Measurements from ENCODE around the gene NAA15.
A peak's percentile ranks its signal among the peaks of the same experiment; 100 is the strongest.
"Not testable (repeated sequence)": the region's sequence is repeated elsewhere in the genome, so short reads cannot be mapped to it uniquely, and the experiment has no call there.

NAA15 gene

GRCh38 chr4:139297001-139297410 is 4.3 kb upstream of the NAA15 start:
- DNase-seq (ENCODE audit: low spot score): no peak

GRCh38 chr4:139299536-139299935 is 1.8 kb upstream of the NAA15 start:
- no peak for DNase-seq (ENCODE audit: low spot score)

GRCh38 chr4:139300431-139301112 is 733 bp upstream of the NAA15 start:
- no peak for DNase-seq (ENCODE audit: low spot score)

- peak; percentile 48 for DNase-seq (ENCODE audit: low spot score)
Measured at GRCh38 chr4:139301821-139302611, 711 bp downstream of the NAA15 start, which contains the start of gene NDUFC1. TSS of gene NDUFC1 (minus strand) at chr4:139302477. CDS start at chr4:139295798, 6,679 bp downstream.

- DNase-seq (ENCODE audit: low spot score): no peak
Measured at GRCh38 chr4:139304920-139305319, 3.6 kb downstream of the NAA15 start.

GRCh38 chr4:139311909-139312308 is 10.6 kb downstream of the NAA15 start:
- no peak for DNase-seq (ENCODE audit: low spot score)

- no peak for DNase-seq (ENCODE audit: low spot score)
Measured at GRCh38 chr4:139312552-139313332, 11.4 kb downstream of the NAA15 start.

GRCh38 chr4:139313414-139313813 is 12.1 kb downstream of the NAA15 start:
- not testable (repeated sequence) for DNase-seq (ENCODE audit: low spot score)

- DNase-seq (ENCODE audit: low spot score): no peak
Measured at GRCh38 chr4:139314047-139314800, 12.9 kb downstream of the NAA15 start.

- no peak for DNase-seq (ENCODE audit: low spot score)
Measured at GRCh38 chr4:139315221-139315675, 13.9 kb downstream of the NAA15 start.

- DNase-seq (ENCODE audit: low spot score): no peak
Measured at GRCh38 chr4:139316733-139317132, 15.4 kb downstream of the NAA15 start.

GRCh38 chr4:139317635-139318034 is 16.3 kb downstream of the NAA15 start:
- no peak for DNase-seq (ENCODE audit: low spot score)

GRCh38 chr4:139319571-139319970 is 18.3 kb downstream of the NAA15 start:
- DNase-seq (ENCODE audit: low spot score): no peak

- DNase-seq (ENCODE audit: low spot score): not testable (repeated sequence)
Measured at GRCh38 chr4:139322070-139322469, 20.8 kb downstream of the NAA15 start.

GRCh38 chr4:139322541-139322940 is 21.2 kb downstream of the NAA15 start:
- DNase-seq (ENCODE audit: low spot score): not testable (repeated sequence)

- DNase-seq (ENCODE audit: low spot score): no peak
Measured at GRCh38 chr4:139324620-139325019, 23.3 kb downstream of the NAA15 start.

GRCh38 chr4:139329665-139330200 is 28.4 kb downstream of the NAA15 start:
- no peak for DNase-seq (ENCODE audit: low spot score)

GRCh38 chr4:139330283-139330682 is 29.0 kb downstream of the NAA15 start:
- no peak for DNase-seq (ENCODE audit: low spot score)

- no peak for DNase-seq (ENCODE audit: low spot score)
Measured at GRCh38 chr4:139331185-139331584, 29.9 kb downstream of the NAA15 start.

GRCh38 chr4:139333046-139333445 is 31.7 kb downstream of the NAA15 start:
- no peak for DNase-seq (ENCODE audit: low spot score)

- DNase-seq (ENCODE audit: low spot score): no peak
Measured at GRCh38 chr4:139337612-139338011, 36.3 kb downstream of the NAA15 start.

Data from HuH-7.5 (cell line).